ENCODE data around the gene AGAP3.

Gene AGAP3

DNA sequence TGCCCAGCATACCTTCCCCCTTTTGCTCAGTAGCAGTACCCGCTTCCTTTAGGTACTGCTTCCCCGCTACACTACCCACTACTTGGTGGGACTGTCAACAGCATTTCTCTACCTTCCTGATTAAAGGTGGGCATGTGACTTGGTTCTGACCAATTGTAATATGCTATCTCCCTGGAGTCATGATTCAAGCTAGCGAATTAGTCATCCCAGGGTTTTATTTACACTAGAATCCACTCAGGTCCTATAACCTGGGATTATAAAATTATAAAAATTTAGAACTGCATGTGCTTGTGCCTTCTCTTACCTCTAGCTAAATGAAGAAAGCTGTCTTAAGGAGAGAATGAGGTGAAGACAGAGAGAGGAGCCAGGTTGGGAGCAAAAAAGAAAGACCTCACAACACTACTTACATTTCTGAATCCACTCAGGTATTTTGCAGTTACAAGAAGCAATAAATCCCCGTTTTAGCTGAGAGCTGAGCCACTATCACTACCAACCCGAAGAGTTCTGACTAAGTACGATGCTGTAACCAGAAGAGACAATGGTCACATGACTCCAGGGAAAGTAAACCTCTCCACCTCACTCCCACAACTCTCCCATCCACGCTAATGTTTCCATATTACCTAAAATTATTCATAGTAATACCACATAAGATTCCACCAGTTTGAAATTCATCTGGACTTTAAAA lies 71.5 kb downstream of the AGAP3 start:
- H3K4me3 ChIP-seq (ENCODE audit: low read length): no peak overlapping the region
- H3K27me3 ChIP-seq (ENCODE audit: low read depth, low read length): peaks cover 42% of the 10 kb centered on the region
- H3K4me2 ChIP-seq (ENCODE audit: low read length): no peak overlapping the region
- H4K20me1 ChIP-seq (ENCODE audit: insufficient read depth, low read length): no peaks in the 10 kb centered on the region
- H3K9me3 ChIP-seq (ENCODE audit: insufficient read depth, low read length): no peaks in the 10 kb centered on the region
- no peak overlapping the region for H3K9ac ChIP-seq (ENCODE audit: low read length)
- H3K4me1 ChIP-seq (ENCODE audit: low read length): no peaks in the 10 kb centered on the region
- H3K79me2 ChIP-seq (ENCODE audit: low read length): no peaks in the 10 kb centered on the region
- no peak overlapping the region for H2AFZ ChIP-seq (ENCODE audit: low read depth, low read length)
- TF ChIP-seq, protein P1, sequence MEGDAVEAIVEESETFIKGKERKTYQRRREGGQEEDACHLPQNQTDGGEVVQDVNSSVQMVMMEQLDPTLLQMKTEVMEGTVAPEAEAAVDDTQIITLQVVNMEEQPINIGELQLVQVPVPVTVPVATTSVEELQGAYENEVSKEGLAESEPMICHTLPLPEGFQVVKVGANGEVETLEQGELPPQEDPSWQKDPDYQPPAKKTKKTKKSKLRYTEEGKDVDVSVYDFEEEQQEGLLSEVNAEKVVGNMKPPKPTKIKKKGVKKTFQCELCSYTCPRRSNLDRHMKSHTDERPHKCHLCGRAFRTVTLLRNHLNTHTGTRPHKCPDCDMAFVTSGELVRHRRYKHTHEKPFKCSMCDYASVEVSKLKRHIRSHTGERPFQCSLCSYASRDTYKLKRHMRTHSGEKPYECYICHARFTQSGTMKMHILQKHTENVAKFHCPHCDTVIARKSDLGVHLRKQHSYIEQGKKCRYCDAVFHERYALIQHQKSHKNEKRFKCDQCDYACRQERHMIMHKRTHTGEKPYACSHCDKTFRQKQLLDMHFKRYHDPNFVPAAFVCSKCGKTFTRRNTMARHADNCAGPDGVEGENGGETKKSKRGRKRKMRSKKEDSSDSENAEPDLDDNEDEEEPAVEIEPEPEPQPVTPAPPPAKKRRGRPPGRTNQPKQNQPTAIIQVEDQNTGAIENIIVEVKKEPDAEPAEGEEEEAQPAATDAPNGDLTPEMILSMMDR (IDR thresholded peaks at IDR 0.05; ENCODE audit: low read depth, low read length): no peak
- TF ChIP-seq EZH2phosphoT487 (IDR thresholded peaks at IDR 0.05; ENCODE audit: low read depth): no peak
- no peaks in the 10 kb centered on the region for H3K36me3 ChIP-seq (replicated peaks; ENCODE audit: low read depth, low read length)
- no peak overlapping the region for H3K27ac ChIP-seq (ENCODE audit: low read length)

DNA sequence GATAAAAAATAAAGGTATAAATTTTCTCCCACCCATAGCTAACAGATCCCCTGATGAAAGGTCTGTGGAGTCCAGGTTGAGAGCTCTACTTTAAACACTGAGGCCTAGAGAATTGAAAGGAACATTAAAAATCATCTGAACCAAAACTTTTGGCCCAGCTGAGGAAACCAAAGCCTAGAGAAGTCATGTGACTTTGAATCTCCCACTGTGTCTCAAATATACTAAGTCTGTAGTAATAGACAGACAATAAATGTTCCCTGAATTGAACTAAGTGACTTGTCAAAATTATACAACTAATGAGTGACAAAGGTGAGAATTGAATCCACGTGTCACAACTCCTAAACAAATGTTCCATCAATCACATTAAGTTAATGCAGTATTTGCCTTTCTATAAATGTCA lies 75.5 kb downstream of the AGAP3 start:
- TF ChIP-seq, protein P1 (IDR thresholded peaks at IDR 0.05; ENCODE audit: low read depth, low read length): no peak
- TF ChIP-seq EZH2phosphoT487 (IDR thresholded peaks at IDR 0.05; ENCODE audit: low read depth): no peak
- Histone ChIP-seq H2AFZ (ENCODE audit: low read depth, low read length) (no peak overlapping the region), H4K20me1 (ENCODE audit: insufficient read depth, low read length) (no peaks in the 10 kb centered on the region), H3K36me3 (replicated peaks; ENCODE audit: low read depth, low read length) (no peaks in the 10 kb centered on the region), H3K9ac (ENCODE audit: low read length) (no peak overlapping the region), H3K79me2 (ENCODE audit: low read length) (no peaks in the 10 kb centered on the region), H3K27ac (ENCODE audit: low read length) (no peak overlapping the region), H3K4me2 (ENCODE audit: low read length) (no peak overlapping the region), H3K4me1 (ENCODE audit: low read length) (no peaks in the 10 kb centered on the region), H3K4me3 (ENCODE audit: low read length) (no peak overlapping the region), H3K27me3 (ENCODE audit: low read depth, low read length) (peaks cover 46% of the 10 kb centered on the region), H3K9me3 (ENCODE audit: insufficient read depth, low read length) (no peaks in the 10 kb centered on the region)

DNA sequence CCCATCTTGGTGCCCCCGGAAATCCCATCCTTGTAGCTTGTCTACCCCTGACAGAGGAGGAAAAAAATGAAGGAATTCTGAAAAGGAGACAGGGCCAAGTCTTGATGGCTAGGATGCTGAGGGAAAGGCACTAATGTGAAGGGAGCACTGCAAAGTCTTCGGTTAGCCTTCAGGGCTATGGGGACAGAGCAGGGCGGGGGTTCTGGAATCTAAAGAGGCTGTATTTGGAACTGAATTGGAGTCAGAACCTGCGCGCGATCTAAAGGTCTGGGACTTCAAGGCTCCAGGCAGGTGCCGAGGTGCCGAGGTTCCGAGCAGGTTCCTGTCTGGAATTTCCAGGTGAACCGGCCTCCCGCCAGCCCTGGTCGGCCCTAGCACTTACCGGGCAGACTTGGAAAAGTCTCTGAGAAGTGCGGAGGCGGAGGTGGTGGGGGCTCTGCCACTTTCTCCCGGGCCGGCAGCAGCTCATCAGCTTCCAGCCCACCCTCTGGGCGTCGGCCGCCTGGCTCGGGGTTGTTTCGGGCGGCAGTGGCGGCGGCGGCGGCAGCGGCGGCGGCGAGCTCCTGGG lies 80.4 kb downstream of the AGAP3 start:
- no peak overlapping the region for H2AFZ ChIP-seq (ENCODE audit: low read depth, low read length)
- no peak for TF ChIP-seq EZH2phosphoT487 (IDR thresholded peaks at IDR 0.05; ENCODE audit: low read depth)
- TF ChIP-seq, protein P1 (IDR thresholded peaks at IDR 0.05; ENCODE audit: low read depth, low read length): no peak
- no peaks in the 10 kb centered on the region for H4K20me1 ChIP-seq (ENCODE audit: insufficient read depth, low read length)
- H3K4me2 ChIP-seq (ENCODE audit: low read length): no peak overlapping the region
- no peak overlapping the region for H3K9ac ChIP-seq (ENCODE audit: low read length)
- H3K4me3 ChIP-seq (ENCODE audit: low read length): no peak overlapping the region
- H3K9me3 ChIP-seq (ENCODE audit: insufficient read depth, low read length): no peaks in the 10 kb centered on the region
- H3K36me3 ChIP-seq (replicated peaks; ENCODE audit: low read depth, low read length): no peaks in the 10 kb centered on the region
- H3K4me1 ChIP-seq (ENCODE audit: low read length): no peaks in the 10 kb centered on the region
- peaks cover 57% of the 10 kb centered on the region for H3K27me3 ChIP-seq (ENCODE audit: low read depth, low read length)
- no peak overlapping the region for H3K27ac ChIP-seq (ENCODE audit: low read length)
- H3K79me2 ChIP-seq (ENCODE audit: low read length): no peaks in the 10 kb centered on the region

DNA sequence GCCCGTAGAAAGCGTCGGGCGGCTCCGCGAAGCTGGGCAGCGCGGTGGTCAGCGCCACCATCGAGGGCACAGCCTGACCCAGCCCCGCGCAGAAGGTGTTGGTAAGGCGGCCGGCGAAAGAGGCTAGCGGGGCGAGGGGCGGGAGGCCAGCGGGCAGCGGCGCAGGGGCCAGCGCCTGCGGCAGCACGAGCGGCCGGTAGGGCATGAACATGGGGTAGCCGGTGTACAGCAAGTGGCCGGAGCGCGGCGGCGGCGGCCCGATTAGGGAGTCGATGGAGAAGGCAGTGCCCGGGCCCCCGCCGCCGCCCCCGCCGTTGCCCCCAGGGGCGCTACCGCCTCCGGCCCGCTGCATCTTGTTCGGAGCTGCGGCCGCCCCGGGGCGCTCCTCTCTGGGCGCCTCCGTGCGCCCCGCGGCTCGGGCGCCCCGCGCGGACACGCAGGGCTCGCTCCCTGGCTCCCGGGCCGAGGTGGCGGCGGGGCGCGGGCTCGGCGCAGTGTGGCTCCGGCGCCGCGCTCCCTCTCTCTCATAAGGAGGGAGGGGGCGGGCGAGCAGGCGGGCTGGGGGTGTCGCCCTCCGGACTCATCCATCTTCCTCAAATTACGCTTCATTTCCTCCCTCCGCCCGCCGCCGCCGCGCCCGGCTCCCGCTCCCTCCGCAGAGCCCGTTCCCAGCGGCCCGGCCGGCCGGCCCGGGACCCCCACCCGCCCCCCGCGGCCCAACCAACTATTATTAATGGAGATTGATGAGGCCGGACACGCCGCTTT lies 81.1 kb downstream of the AGAP3 start, which contains the start of gene GBX1:
Gene GBX1 (minus strand): TSS at position 498 of the 765 bp plus-strand sequence. CDS start 146 bp downstream, at position 352.
- H3K27me3 ChIP-seq (ENCODE audit: low read depth, low read length): peaks cover 64% of the 10 kb centered on the region
- H3K4me1 ChIP-seq (ENCODE audit: low read length): peaks cover 6% of the 10 kb centered on the region
- H3K27ac ChIP-seq (ENCODE audit: low read length): no peak within 1 kb of the TSS
- H3K9me3 ChIP-seq (ENCODE audit: insufficient read depth, low read length): no peaks in the 10 kb centered on the region
- no peaks in the 10 kb centered on the region for H3K79me2 ChIP-seq (ENCODE audit: low read length)
- peak within 1 kb of the TSS; percentile 48 for H3K4me3 ChIP-seq (ENCODE audit: low read length)
- H4K20me1 ChIP-seq (ENCODE audit: insufficient read depth, low read length): no peaks in the 10 kb centered on the region
- no peak within 1 kb of the TSS for H2AFZ ChIP-seq (ENCODE audit: low read depth, low read length)
- H3K9ac ChIP-seq (ENCODE audit: low read length): no peak within 1 kb of the TSS
- TF ChIP-seq EZH2phosphoT487 (IDR thresholded peaks at IDR 0.05; ENCODE audit: low read depth): no peak
- TF ChIP-seq, protein P1 (IDR thresholded peaks at IDR 0.05; ENCODE audit: low read depth, low read length): no peak
- H3K4me2 ChIP-seq (ENCODE audit: low read length): peak within 1 kb of the TSS; percentile 47
- H3K36me3 ChIP-seq (replicated peaks; ENCODE audit: low read depth, low read length): no peaks in the 10 kb centered on the region

Measured in OCI-LY3 (cell line).